CD14-positive monocyte (primary cell): ENCODE measurements around the gene DCT. TPM values are rescaled to one million over a fixed set of nuclear protein-coding genes. Genes with fewer than 3 reads are reported as not detected.

Experiments used
- DNase-seq, 3 donors: peaks; one replicate each; pipeline ENCODE4 v3.0.0-alpha.2; 2011 to 2022
- H2AFZ ChIP-seq: 2 replicates; pipeline ENCODE4 v1.6.0; 2012; ENCODE audit warnings: mild to moderate bottlenecking, low read depth, low read length, inconsistent platforms; ENCODE audit not compliant: insufficient read depth, poor library complexity, severe bottlenecking
- H3K27ac ChIP-seq, 2 donors: 1 replicate in 1 of 2; 2 replicates in 1 of 2; pipeline ENCODE4 v1.5.1; 2012 to 2013; ENCODE audit warnings: low read length in 2 of 2, control low read depth in 1 of 2, inconsistent platforms in 1 of 2, low read depth in 1 of 2, mild to moderate bottlenecking in 1 of 2
- H3K27me3 ChIP-seq, 2 donors: one replicate each; pipeline versions ENCODE4 v1.6.0 to v1.6.1; 2011 to 2013; ENCODE audit warnings: low read length in 2 of 2; ENCODE audit not compliant: control insufficient read depth in 2 of 2, insufficient read depth in 2 of 2
- H3K36me3 ChIP-seq, 2 donors: replicated peaks in 1 of 2; 1 replicate in 1 of 2; 2 replicates in 1 of 2; pipeline versions ENCODE4 v1.5.1 to v1.6.1; 2012 to 2013; ENCODE audit warnings: low read length in 2 of 2, control low read depth in 1 of 2, inconsistent platforms in 1 of 2, mild to moderate bottlenecking in 1 of 2; ENCODE audit not compliant: insufficient read depth in 2 of 2, control insufficient read depth in 1 of 2
- H3K4me1 ChIP-seq, 2 donors: 1 replicate in 1 of 2; 2 replicates in 1 of 2; pipeline versions ENCODE4 v1.5.1 to v1.6.1; 2012 to 2013; ENCODE audit warnings: low read length in 2 of 2, control low read depth in 1 of 2, inconsistent platforms in 1 of 2, mild to moderate bottlenecking in 1 of 2, moderate library complexity in 1 of 2; ENCODE audit not compliant: insufficient read depth in 2 of 2, control insufficient read depth in 1 of 2
- H3K4me2 ChIP-seq: replicated peaks from 2 replicates; pipeline ENCODE3; 2012; ENCODE audit warnings: low read length, moderate library complexity, mild to moderate bottlenecking; ENCODE audit not compliant: poor library complexity, severe bottlenecking; ENCODE audit errors: extremely low read depth
- H3K4me3 ChIP-seq, 3 experiments: fragments of 200-600 bp in 1 of 3; sonication (generic) in 1 of 3; replicated peaks in 1 of 3; 1 replicate in 2 of 3; 2 replicates in 1 of 3; pipeline ENCODE4 v1.5.1; 2011 to 2013; ENCODE audit warnings: low read length in 3 of 3, mild to moderate bottlenecking in 3 of 3, control low read depth in 2 of 3, low read depth in 2 of 3, inconsistent platforms in 1 of 3, moderate library complexity in 1 of 3
- H3K79me2 ChIP-seq: 2 replicates; pipeline ENCODE4 v1.6.0; 2012; ENCODE audit warnings: mild to moderate bottlenecking, control low read depth, inconsistent platforms, low read length, moderate library complexity; ENCODE audit not compliant: insufficient read depth
- H3K9ac ChIP-seq: 2 replicates; pipeline ENCODE4 v1.6.0; 2017; ENCODE audit warnings: low read length, mild to moderate bottlenecking; ENCODE audit not compliant: insufficient read depth, poor library complexity, severe bottlenecking
- H3K9me3 ChIP-seq, 2 donors: replicated peaks in 1 of 2; 1 replicate in 1 of 2; 2 replicates in 1 of 2; pipeline versions ENCODE4 v1.5.1 to v1.6.1; 2012 to 2013; ENCODE audit warnings: low read length in 2 of 2, control low read depth in 1 of 2; ENCODE audit not compliant: control insufficient read depth in 1 of 2, insufficient read depth in 1 of 2
- H4K20me1 ChIP-seq: 2 replicates; pipeline ENCODE4 v1.6.0; 2012; ENCODE audit warnings: mild to moderate bottlenecking, low read length, control low read depth, moderate library complexity; ENCODE audit not compliant: insufficient read depth
- H3K27ac Mint-ChIP-seq, 7 donors: one replicate each; pipeline ENCODE4 v1.8.0; 2020; ENCODE audit warnings: mild to moderate bottlenecking in 7 of 7, mixed read lengths in 7 of 7, moderate library complexity in 6 of 7, inconsistent platforms in 2 of 7
- H3K27me3 Mint-ChIP-seq, 3 donors: one replicate each; pipeline ENCODE4 v1.8.0; 2021 to 2022; ENCODE audit warnings: low read depth in 3 of 3, mild to moderate bottlenecking in 3 of 3, mixed read lengths in 3 of 3, moderate library complexity in 3 of 3, inconsistent platforms in 1 of 3
- H3K36me3 Mint-ChIP-seq, 2 donors: one replicate each; pipeline ENCODE4 v1.8.0; 2020; ENCODE audit warnings: mixed read lengths in 2 of 2, inconsistent platforms in 1 of 2, mild to moderate bottlenecking in 1 of 2
- H3K4me1 Mint-ChIP-seq: one replicate; pipeline ENCODE4 v1.8.0; 2020; ENCODE audit warnings: mild to moderate bottlenecking, mixed read lengths
- H3K4me3 Mint-ChIP-seq, 2 donors: one replicate each; pipeline ENCODE4 v1.8.0; 2020; ENCODE audit warnings: mild to moderate bottlenecking in 2 of 2, mixed read lengths in 2 of 2, moderate library complexity in 1 of 2
- H3K9me3 Mint-ChIP-seq, 7 donors: one replicate each; pipeline ENCODE4 v1.8.0; 2020 to 2022; ENCODE audit warnings: mixed read lengths in 7 of 7, mild to moderate bottlenecking in 6 of 7, moderate library complexity in 6 of 7, inconsistent platforms in 2 of 7
- WGBS: methylation state at CpG from one replicate; pipeline ENCODE4 v1.1.5; 2013; ENCODE audit warnings: missing lambda C conversion rate; ENCODE audit not compliant: insufficient coverage; 5-methylcytosine and 5-hydroxymethylcytosine counted together
- intact Hi-C, 2 donors: fragments of 100-400 bp; cut with micrococcal nuclease; formaldehyde crosslinking; loops; one replicate each; pipeline versions ENCODE4 v1.15.0 to v1.15.1; 2023
- polyA plus RNA-seq, 3 donors: library from polyadenylated mRNA; depleted of rRNA in 1 of 3; unstranded in 2 of 3; stranded (reverse) in 1 of 3; fragments of 300-500 nt in 2 of 3; fragments of >200 nt in 1 of 3; fragmentation: Illumina TruSeq in 2 of 3; gene quantifications; 1 replicate in 2 of 3; 2 replicates in 1 of 3; pipeline ENCODE4 v1.2.3, GENCODE V29; 2012 to 2021
- TF ChIP-seq, protein P1 (sequence below): fragments of 200-600 bp; IDR thresholded peaks from one replicate; pipeline ENCODE4 v1.8.0; 2022; ENCODE audit warnings: antibody characterized with exemption, mild to moderate bottlenecking

DCT gene
- polyA plus RNA-seq, 3 donors, result not detected

DNA sequence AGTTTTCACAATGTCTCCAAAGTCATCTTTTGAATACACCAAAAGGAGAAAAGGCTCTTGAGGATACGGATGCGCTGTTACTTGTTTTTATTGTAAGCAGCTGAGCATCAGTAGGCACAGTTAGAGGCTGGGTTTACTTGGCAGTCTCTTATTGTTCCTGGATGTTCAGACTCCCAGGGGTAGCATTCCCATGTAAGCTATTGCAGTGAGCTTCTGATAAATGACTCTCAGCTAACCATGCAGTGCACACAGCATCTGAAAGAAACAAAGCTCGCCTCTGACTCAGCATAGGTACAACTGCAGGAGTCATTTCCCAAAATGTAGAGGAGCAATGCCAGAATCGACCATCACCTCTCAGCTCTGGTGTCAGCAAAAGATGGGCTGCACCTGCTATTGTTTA, 84.8 kb downstream of the DCT start:
- Histone ChIP-seq H3K9me3 (no peaks in the 10 kb centered on the region), H3K27ac (no peak overlapping the region), H4K20me1 (no peaks in the 10 kb centered on the region), H3K79me2 (no peaks in the 10 kb centered on the region), H2AFZ (no peak overlapping the region), H3K4me3 (no peak overlapping the region), H3K4me1 (no peaks in the 10 kb centered on the region), H3K4me2 (no peak overlapping the region), H3K36me3 (no peaks in the 10 kb centered on the region), H3K9ac (no peak overlapping the region), H3K27me3 (no peaks in the 10 kb centered on the region)
- Mint-ChIP-seq H3K4me1 (no peaks in the 10 kb centered on the region), H3K27ac (no peak overlapping the region), H3K36me3 (no peaks in the 10 kb centered on the region), H3K27me3 (peaks cover 0 to 2% (median 1%) of the 10 kb centered on the region in 3 donors), H3K4me3 (no peak overlapping the region), H3K9me3 (peaks cover 0 to 17% (median 2%) of the 10 kb centered on the region in 7 donors)
- no peak for DNase-seq
- 84% methylated on average over 4 of the region's 4 CpGs for WGBS
- TF ChIP-seq, protein P1, sequence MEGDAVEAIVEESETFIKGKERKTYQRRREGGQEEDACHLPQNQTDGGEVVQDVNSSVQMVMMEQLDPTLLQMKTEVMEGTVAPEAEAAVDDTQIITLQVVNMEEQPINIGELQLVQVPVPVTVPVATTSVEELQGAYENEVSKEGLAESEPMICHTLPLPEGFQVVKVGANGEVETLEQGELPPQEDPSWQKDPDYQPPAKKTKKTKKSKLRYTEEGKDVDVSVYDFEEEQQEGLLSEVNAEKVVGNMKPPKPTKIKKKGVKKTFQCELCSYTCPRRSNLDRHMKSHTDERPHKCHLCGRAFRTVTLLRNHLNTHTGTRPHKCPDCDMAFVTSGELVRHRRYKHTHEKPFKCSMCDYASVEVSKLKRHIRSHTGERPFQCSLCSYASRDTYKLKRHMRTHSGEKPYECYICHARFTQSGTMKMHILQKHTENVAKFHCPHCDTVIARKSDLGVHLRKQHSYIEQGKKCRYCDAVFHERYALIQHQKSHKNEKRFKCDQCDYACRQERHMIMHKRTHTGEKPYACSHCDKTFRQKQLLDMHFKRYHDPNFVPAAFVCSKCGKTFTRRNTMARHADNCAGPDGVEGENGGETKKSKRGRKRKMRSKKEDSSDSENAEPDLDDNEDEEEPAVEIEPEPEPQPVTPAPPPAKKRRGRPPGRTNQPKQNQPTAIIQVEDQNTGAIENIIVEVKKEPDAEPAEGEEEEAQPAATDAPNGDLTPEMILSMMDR, result no peak
- intact Hi-C loops, result no loop called here

DNA sequence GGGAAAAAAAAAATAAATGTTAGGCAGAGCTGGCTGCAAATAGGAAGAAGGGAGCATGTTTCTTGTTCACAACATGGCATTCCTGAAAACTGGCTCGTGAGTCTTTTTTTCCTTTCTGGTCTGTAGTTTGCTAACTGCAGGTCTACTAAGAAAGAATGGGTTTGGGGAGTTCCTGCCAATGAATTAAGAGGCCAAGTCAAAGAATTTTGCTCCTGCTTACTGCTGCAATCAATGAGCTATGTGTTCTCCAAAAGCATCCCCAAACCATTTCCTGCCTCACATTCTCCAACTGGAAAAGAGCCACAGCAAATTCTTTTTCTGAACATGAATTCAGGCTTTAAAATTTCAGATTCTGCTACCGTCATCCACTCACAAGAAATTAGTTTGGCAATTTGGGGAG, 88.6 kb downstream of the DCT start:
- H3K4me3 ChIP-seq, result no peak overlapping the region
- Mint-ChIP-seq H3K36me3 (no peaks in the 10 kb centered on the region), H3K27me3 (peaks cover 2 to 3% (median 2%) of the 10 kb centered on the region in 3 donors), H3K27ac (no peak overlapping the region), H3K9me3 (peaks cover 0 to 8% (median 2%) of the 10 kb centered on the region in 7 donors), H3K4me3 (no peak overlapping the region), H3K4me1 (no peaks in the 10 kb centered on the region)
- H3K4me1 ChIP-seq, result no peaks in the 10 kb centered on the region
- H2AFZ ChIP-seq, result no peak overlapping the region
- TF ChIP-seq, protein P1, result no peak
- H3K79me2 ChIP-seq, result no peaks in the 10 kb centered on the region
- no peaks in the 10 kb centered on the region for H3K9me3 ChIP-seq
- intact Hi-C loops, result no loop called here
- DNase-seq, result no peak
- H3K36me3 ChIP-seq, result no peaks in the 10 kb centered on the region
- no peak overlapping the region for H3K9ac ChIP-seq
- H4K20me1 ChIP-seq, result no peaks in the 10 kb centered on the region
- H3K27ac ChIP-seq, result no peak overlapping the region
- no peaks in the 10 kb centered on the region for H3K27me3 ChIP-seq
- no peak overlapping the region for H3K4me2 ChIP-seq
- no CpG with 5 or more reads among the region's 2 CpGs for WGBS
